Gastrocnemius medialis (tissue), 4 donors: ENCODE measurements around the gene IMPG1. TPM values are rescaled to one million over a fixed set of nuclear protein-coding genes. Genes with fewer than 3 reads are reported as not detected.

Experiments used
- ATAC-seq, 2 donors: fragments of 150-250 bp; one replicate each; pipeline ENCODE4 v1.9.1; 2016
- DNase-seq, 2 donors: peaks; one replicate each; pipeline ENCODE4 v3.0.0-alpha.2; 2019
- H3K27ac ChIP-seq, 4 donors: fragments of 200-600 bp; sonication (generic); 1 replicate in 1 of 4; 2 replicates in 3 of 4; pipeline ENCODE4 v1.5.1; 2016 to 2018; ENCODE audit warnings: mild to moderate bottlenecking in 2 of 4, moderate library complexity in 1 of 4
- H3K27me3 ChIP-seq, 3 donors: fragments of 200-600 bp; sonication (generic) in 2 of 3; 1 replicate in 1 of 3; 2 replicates in 2 of 3; pipeline versions ENCODE4 v1.5.1 to v1.6.0; 2016 to 2019; ENCODE audit warnings: mild to moderate bottlenecking in 1 of 3, moderate library complexity in 1 of 3
- H3K36me3 ChIP-seq, 2 donors: fragments of 200-600 bp; sonication (generic) in 1 of 2; one replicate each; pipeline ENCODE4 v1.5.1; 2017 to 2018
- H3K4me1 ChIP-seq, 2 donors: fragments of 200-600 bp; sonication (generic) in 1 of 2; one replicate each; pipeline ENCODE4 v1.5.1; 2016 to 2017; ENCODE audit warnings: mild to moderate bottlenecking in 2 of 2
- H3K4me3 ChIP-seq, 4 donors: fragments of 200-600 bp; sonication (generic) in 3 of 4; 1 replicate in 1 of 4; 2 replicates in 3 of 4; pipeline ENCODE4 v1.5.1; 2016 to 2019; ENCODE audit warnings: mild to moderate bottlenecking in 2 of 4
- H3K9me3 ChIP-seq, 3 donors: fragments of 200-600 bp; sonication (generic) in 2 of 3; 1 replicate in 1 of 3; 2 replicates in 2 of 3; pipeline ENCODE4 v1.5.1; 2016 to 2019
- CTCF ChIP-seq, 5 experiments: fragments of 450-650 bp in 3 of 5; fragments of 200-600 bp in 2 of 5; sonication (generic) in 2 of 5; IDR thresholded peaks in 4 of 5; conservative IDR thresholded peaks in 1 of 5; 1 replicate in 4 of 5; 2 replicates in 1 of 5; pipeline ENCODE4 v1.5.1; 2016 to 2019; ENCODE audit warnings: antibody characterized with exemption in 5 of 5, mild to moderate bottlenecking in 3 of 5, moderate library complexity in 3 of 5
- POLR2A ChIP-seq, 2 donors: fragments of 450-650 bp; IDR thresholded peaks; one replicate each; pipeline ENCODE4 v1.6.1; 2017; ENCODE audit warnings: antibody characterized with exemption in 2 of 2, mild to moderate bottlenecking in 2 of 2, moderate library complexity in 2 of 2
- in situ Hi-C, 4 donors: fragments of 200-750 bp; cut with MboI; loops; one replicate each; pipeline versions ENCODE4 v1.15.0 to v1.8.0; 2017; ENCODE audit warnings: low sequenced_read_pairs in 4 of 4
- intact Hi-C: fragments of 100-400 bp; cut with DNase I; formaldehyde crosslinking; loops from one replicate; pipeline ENCODE4 v1.15.1; 2023; ENCODE audit warnings: low total_unique reads
- total RNA-seq, 4 donors: library from RNA; depleted of rRNA; stranded (reverse); fragments of >200 nt; gene quantifications; one replicate each; pipeline versions ENCODE4 v1.1.0 to v1.2.3, GENCODE V29; 2016

The IMPG1 gene
- total RNA-seq, 4 donors from 2014 or later: not detected

- Histone ChIP-seq H3K27ac (no peak overlapping the region), H3K27me3 (no peaks in the 10 kb centered on the region), H3K9me3 (no peaks in the 10 kb centered on the region), H3K4me1 (peaks cover 0 to 5% of the 10 kb centered on the region in 2 donors), H3K4me3 (no peak overlapping the region), H3K36me3 (no peaks in the 10 kb centered on the region)
- no peak for ATAC-seq
- in situ Hi-C loops: loop anchor here (10.0 to 25.0 kb wide), 2 partner anchors 1518 to 1526 kb away; partner anchors contain the start of gene HTR1B (in 3 of the 4)
- TF ChIP-seq POLR2A (IDR thresholded peaks at IDR 0.05) (no peak), CTCF (IDR thresholded peaks at IDR 0.05 in 4 of 5, conservative IDR thresholded peaks at IDR 0.05 in 1 of 5) (no peak)
- DNase-seq: no peak
- intact Hi-C loops: no loop called here
Observed at GRCh38 chr6:75936682-75937081, 135.8 kb downstream of the IMPG1 start.

DNA sequence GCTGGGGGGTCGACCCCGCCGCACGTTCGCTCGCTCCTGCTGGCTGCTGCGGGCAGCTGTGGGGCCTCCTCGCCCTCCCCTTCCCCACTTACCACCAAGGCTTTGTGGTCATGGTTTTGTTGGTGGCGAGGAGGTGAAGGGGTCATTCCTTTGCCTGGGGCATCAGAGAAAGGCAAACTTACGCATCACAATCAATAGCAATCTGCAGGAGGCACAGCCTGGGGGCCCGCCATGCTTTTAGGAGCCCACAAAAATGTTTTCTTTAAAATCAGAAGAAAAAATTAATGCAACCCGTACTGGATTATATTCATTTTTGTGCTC is 137.0 kb downstream of the IMPG1 start:
- no peak overlapping the region for H3K27ac ChIP-seq
- intact Hi-C loops (no loop called here), in situ Hi-C loops (loop anchor here (10.0 to 25.0 kb wide), 2 partner anchors 1519 to 1527 kb away; partner anchors contain the start of gene HTR1B (in 3 of the 4))

DNA sequence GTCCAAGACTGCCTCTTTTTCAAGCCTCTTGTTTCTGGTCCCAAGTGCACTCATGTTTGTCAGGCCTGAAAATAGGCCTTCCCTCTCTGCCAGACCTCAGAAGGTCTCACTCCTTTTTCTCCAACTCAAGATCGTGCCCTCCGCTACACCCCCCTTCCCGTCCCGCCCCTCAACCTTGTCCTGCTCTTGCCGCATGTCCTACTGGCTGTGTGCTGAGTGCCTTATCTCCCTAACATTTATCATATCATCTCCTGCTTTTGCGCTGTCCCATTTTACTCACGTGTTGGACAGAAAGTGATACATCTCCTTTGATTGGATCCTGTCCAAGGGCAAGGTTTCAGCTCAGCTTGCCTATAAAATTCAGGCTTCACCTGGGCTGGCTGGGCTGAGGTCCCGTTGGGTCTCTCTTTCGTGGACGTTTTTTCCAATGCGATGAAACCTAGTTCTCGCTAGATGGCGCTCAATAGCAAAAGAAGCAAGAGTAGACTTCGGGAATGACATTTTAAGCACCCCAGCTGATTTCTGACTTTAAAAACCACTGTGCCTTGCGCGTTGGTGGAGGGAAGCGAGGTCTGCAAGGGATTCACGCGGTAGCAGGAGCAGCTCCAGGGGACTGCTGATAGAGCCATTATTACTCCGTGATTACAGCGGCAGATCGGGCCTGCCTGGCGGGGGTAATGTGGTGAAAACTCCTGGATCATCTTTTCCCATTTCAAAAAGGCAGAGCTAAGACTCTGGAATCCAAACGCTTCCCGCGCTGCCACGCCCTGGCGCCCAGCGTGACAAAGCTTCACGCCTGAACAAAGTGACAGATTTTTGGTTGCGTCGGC is 137.6 kb downstream of the IMPG1 start:
- no peaks in the 10 kb centered on the region for H3K9me3 ChIP-seq
- intact Hi-C loops: no loop called here
- in situ Hi-C loops: loop anchor here (10.0 to 25.0 kb wide), 2 partner anchors 1520 to 1527 kb away; partner anchors contain the start of gene HTR1B (in 3 of the 4)
- no peak overlapping the region for H3K27ac ChIP-seq
- TF ChIP-seq POLR2A (IDR thresholded peaks at IDR 0.05): no peak
- TF ChIP-seq CTCF (IDR thresholded peaks at IDR 0.05 in 4 of 5, conservative IDR thresholded peaks at IDR 0.05 in 1 of 5): peak in 4 of 5 experiments; percentile 40 to 63 (median 52)
- ATAC-seq (peak; percentile 77 to 78), DNase-seq (peak; percentile 9 to 13)
- H3K27me3 ChIP-seq: no peaks in the 10 kb centered on the region
- H3K4me1 ChIP-seq: peaks cover 0 to 5% of the 10 kb centered on the region in 2 donors
- H3K36me3 ChIP-seq: no peaks in the 10 kb centered on the region
- peak overlapping the region; percentile 41 to 62 (median 46) for H3K4me3 ChIP-seq

More for the DNA sequence above, 137.0 kb downstream of the IMPG1 start:
- peaks cover 0 to 5% of the 10 kb centered on the region in 2 donors for H3K4me1 ChIP-seq
- no peaks in the 10 kb centered on the region for H3K27me3 ChIP-seq
- H3K36me3 ChIP-seq: no peaks in the 10 kb centered on the region
- DNase-seq (no peak), ATAC-seq (no peak)
- H3K4me3 ChIP-seq: peak overlapping the region; percentile 41 to 62 (median 46)
- TF ChIP-seq CTCF (IDR thresholded peaks at IDR 0.05 in 4 of 5, conservative IDR thresholded peaks at IDR 0.05 in 1 of 5): no peak
- TF ChIP-seq POLR2A (IDR thresholded peaks at IDR 0.05): no peak
- no peaks in the 10 kb centered on the region for H3K9me3 ChIP-seq

DNA sequence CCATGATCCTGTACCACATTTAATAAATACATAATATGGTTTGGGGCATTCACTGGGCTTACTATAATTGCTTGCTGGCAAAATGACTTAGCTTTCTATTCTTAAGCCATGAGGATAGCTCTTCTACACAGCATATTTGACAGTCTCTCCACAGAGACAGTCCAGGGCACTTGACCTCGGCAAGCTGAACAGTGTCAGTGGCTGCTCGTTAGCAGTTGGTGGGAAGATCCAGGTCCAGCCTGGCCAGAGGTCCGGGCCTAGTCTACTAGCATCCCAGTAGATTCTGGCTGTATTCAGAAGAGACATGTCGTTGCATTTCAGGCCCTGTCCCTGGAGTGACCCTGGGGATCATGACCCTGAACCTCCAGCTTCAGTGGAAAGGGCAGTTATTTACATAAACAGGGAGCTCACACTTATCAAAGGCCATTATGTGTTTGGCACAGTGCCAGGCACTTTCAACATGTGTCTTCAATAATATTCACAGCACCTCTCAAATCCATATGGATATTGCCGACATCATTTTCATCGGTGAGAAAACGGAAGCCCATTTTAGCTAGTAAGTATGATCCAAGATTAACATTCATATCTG is 139.0 kb downstream of the IMPG1 start:
- Histone ChIP-seq H3K4me1 (peaks cover 0 to 5% of the 10 kb centered on the region in 2 donors), H3K4me3 (no peak overlapping the region), H3K27me3 (no peaks in the 10 kb centered on the region), H3K36me3 (no peaks in the 10 kb centered on the region), H3K27ac (no peak overlapping the region), H3K9me3 (no peaks in the 10 kb centered on the region)
- in situ Hi-C loops: loop anchor here (10.0 to 25.0 kb wide), 2 partner anchors 1521 to 1529 kb away; partner anchors contain the start of gene HTR1B (in 3 of the 4)
- no peak for ATAC-seq
- intact Hi-C loops: no loop called here
- TF ChIP-seq POLR2A (IDR thresholded peaks at IDR 0.05): no peak
- no peak for TF ChIP-seq CTCF (IDR thresholded peaks at IDR 0.05 in 4 of 5, conservative IDR thresholded peaks at IDR 0.05 in 1 of 5)
- no peak for DNase-seq
